Neutrophil (primary cell): ENCODE measurements around the gene USP32.
"Not testable (repeated sequence)": the region's sequence is repeated elsewhere in the genome, so short reads cannot be mapped to it uniquely, and the experiment has no call there.

Experiments used
- H3K27ac ChIP-seq: fragments of 200-600 bp; sonication (generic); 2 replicates; pipeline ENCODE4 v1.5.1; 2016; ENCODE audit warnings: mild to moderate bottlenecking, moderate library complexity
- H3K27me3 ChIP-seq: fragments of 200-600 bp; sonication (generic); 2 replicates; pipeline ENCODE4 v1.6.0; 2016; ENCODE audit warnings: mild to moderate bottlenecking
- H3K36me3 ChIP-seq: fragments of 200-600 bp; sonication (generic); 2 replicates; pipeline ENCODE4 v1.5.1; 2017
- H3K4me1 ChIP-seq, 2 experiments: fragments of 200-600 bp in 1 of 2; sonication (generic) in 1 of 2; 1 replicate in 1 of 2; 2 replicates in 1 of 2; pipeline versions ENCODE4 v1.5.1 to v1.6.1; 2013 to 2016; ENCODE audit warnings: low read depth in 1 of 2, low read length in 1 of 2, mild to moderate bottlenecking in 1 of 2, moderate library complexity in 1 of 2; ENCODE audit not compliant: control insufficient read depth in 1 of 2, insufficient read depth in 1 of 2
- H3K4me3 ChIP-seq, 2 experiments: fragments of 200-600 bp in 1 of 2; sonication (generic) in 1 of 2; 1 replicate in 1 of 2; 2 replicates in 1 of 2; pipeline ENCODE4 v1.5.1; 2013 to 2016; ENCODE audit warnings: low read depth in 1 of 2, low read length in 1 of 2, mild to moderate bottlenecking in 1 of 2, moderate library complexity in 1 of 2
- H3K9me3 ChIP-seq: fragments of 200-600 bp; sonication (generic); 2 replicates; pipeline ENCODE4 v1.5.1; 2016
- CTCF ChIP-seq: fragments of 200-600 bp; sonication (generic); IDR thresholded peaks from 2 replicates; pipeline ENCODE4 v1.5.1; 2016; ENCODE audit warnings: antibody characterized with exemption

USP32 gene

GRCh38 chr17:60188759-60189158 lies 203.2 kb downstream of the USP32 start:
- no peaks in the 10 kb centered on the region for H3K9me3 ChIP-seq
- no peak overlapping the region for H3K4me3 ChIP-seq
- peaks cover 97% of the 10 kb centered on the region for H3K36me3 ChIP-seq
- peak overlapping the region; percentile 20 for H3K27ac ChIP-seq
- H3K27me3 ChIP-seq = no peaks in the 10 kb centered on the region
- no peak for TF ChIP-seq CTCF
- H3K4me1 ChIP-seq = peaks cover 26 to 28% of the 10 kb centered on the region in 2 experiments

GRCh38 chr17:60186846-60187745 lies 204.8 kb downstream of the USP32 start:
- Histone ChIP-seq H3K36me3 (peaks cover 97% of the 10 kb centered on the region), H3K27ac (peak overlapping the region; percentile 57), H3K4me1 (peaks cover 26 to 28% of the 10 kb centered on the region in 2 experiments)
- H3K27me3 ChIP-seq, H3K4me3 ChIP-seq, H3K9me3 ChIP-seq: not testable (repeated sequence)

GRCh38 chr17:60186372-60186771 lies 205.6 kb downstream of the USP32 start:
- not testable (repeated sequence) for H3K4me3 ChIP-seq, H3K9me3 ChIP-seq, H3K27me3 ChIP-seq
- peaks cover 26 to 28% of the 10 kb centered on the region in 2 experiments for H3K4me1 ChIP-seq
- H3K27ac ChIP-seq = peak overlapping the region; percentile 57
- peaks cover 97% of the 10 kb centered on the region for H3K36me3 ChIP-seq

GRCh38 chr17:60180380-60180779 lies 211.6 kb downstream of the USP32 start:
- peaks cover 97% of the 10 kb centered on the region for H3K36me3 ChIP-seq

GRCh38 chr17:60178180-60178579 lies 213.8 kb downstream of the USP32 start:
- peaks cover 8 to 19% of the 10 kb centered on the region in 2 experiments for H3K4me1 ChIP-seq
- not testable (repeated sequence) for H3K4me3 ChIP-seq, H3K9me3 ChIP-seq, H3K27me3 ChIP-seq
- H3K36me3 ChIP-seq = peaks cover 80% of the 10 kb centered on the region
- H3K27ac ChIP-seq = peak overlapping the region; percentile 50

More at GRCh38 chr17:60180380-60180779, 211.6 kb downstream of the USP32 start:
- H3K4me1 ChIP-seq = peaks cover 4 to 12% of the 10 kb centered on the region in 2 experiments
- not testable (repeated sequence) for H3K27me3 ChIP-seq, H3K4me3 ChIP-seq, H3K9me3 ChIP-seq, H3K27ac ChIP-seq

- not testable (repeated sequence) for H3K4me3 ChIP-seq, H3K9me3 ChIP-seq, H3K27me3 ChIP-seq, H3K27ac ChIP-seq
- Histone ChIP-seq H3K4me1 (peaks cover 20 to 29% of the 10 kb centered on the region in 2 experiments), H3K36me3 (peaks cover 66% of the 10 kb centered on the region)
These were observed 215.2 kb downstream of the USP32 start for GRCh38 chr17:60176763-60177162.

GRCh38 chr17:60174767-60175166 lies 217.2 kb downstream of the USP32 start:
- H3K27ac ChIP-seq = peak overlapping the region; percentile 92
- H3K36me3 ChIP-seq = peaks cover 46% of the 10 kb centered on the region
- peaks cover 40 to 49% of the 10 kb centered on the region in 2 experiments for H3K4me1 ChIP-seq
- not testable (repeated sequence) for H3K27me3 ChIP-seq, H3K4me3 ChIP-seq, H3K9me3 ChIP-seq

- TF ChIP-seq CTCF = no peak
- Histone ChIP-seq H3K4me3 (no peak overlapping the region), H3K27me3 (no peaks in the 10 kb centered on the region), H3K9me3 (no peaks in the 10 kb centered on the region), H3K27ac (peak overlapping the region; percentile 92), H3K4me1 (peaks cover 47 to 57% of the 10 kb centered on the region in 2 experiments), H3K36me3 (peaks cover 39% of the 10 kb centered on the region)
These were observed 217.9 kb downstream of the USP32 start for GRCh38 chr17:60174035-60174434.
